DMS153 (cell line): ENCODE data around the gene ATP11A.
A peak's percentile ranks its signal among the peaks of the same experiment; 100 is the strongest.
"Not testable (repeated sequence)": the region's sequence is repeated elsewhere in the genome, so short reads cannot be mapped to it uniquely, and the experiment has no call there.

Experiments used
- DNase-seq: peaks from one replicate; lab custom pipeline; 2025; lab: John Stamatoyannopoulos, UW

ATP11A gene

GRCh38 chr13:112841303-112842015, 151.6 kb downstream of the ATP11A start:
- not testable (repeated sequence) for DNase-seq

DNA sequence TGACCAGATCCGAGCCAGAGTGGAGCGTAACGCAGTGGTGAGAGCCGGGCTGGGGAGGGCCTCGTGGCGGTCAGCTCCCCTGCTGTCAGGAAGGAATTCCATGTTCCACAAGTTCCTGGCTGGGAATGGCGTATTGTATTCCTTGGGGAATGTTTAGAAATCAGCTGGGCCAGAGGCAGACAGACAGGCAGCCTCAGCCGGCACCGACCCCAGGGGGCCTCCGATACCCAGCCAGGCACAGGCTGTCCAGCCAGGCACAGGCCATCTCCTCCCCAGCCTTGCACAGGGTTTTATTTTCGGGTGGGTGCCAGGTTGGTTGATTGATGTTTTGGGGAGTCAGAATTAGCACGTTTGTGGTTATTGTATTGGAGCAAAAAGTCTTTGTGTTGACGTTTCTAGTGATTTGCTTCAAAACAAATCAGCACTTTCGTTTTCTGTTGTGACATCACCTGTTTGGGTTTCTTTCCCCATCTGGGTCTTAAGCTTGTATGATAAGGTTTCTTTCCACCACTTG, 152.6 kb downstream of the ATP11A start:
- no peak for DNase-seq

DNA sequence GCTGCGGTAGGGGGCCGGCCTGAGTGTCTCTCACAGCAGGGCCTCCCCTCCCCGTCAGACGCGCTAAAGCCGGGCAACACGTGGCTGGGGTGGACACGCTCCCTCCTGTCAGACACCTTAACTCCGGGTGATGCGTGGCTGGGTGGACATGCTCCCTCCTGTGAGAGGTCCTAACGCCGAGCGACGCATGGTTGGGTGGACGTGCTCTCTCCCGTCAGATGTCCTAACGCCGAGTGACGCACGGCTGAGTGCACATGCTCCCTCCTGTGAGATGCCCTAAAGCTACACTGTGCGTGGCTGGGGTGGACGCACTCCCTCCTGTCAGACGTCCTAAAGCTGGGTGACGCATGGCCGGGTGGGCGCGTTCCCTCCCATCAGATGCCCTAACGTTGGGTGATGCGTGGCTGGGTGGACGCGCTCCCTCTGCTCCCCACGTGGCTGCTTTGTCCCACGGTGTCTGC, 153.1 kb downstream of the ATP11A start:
- DNase-seq, result no peak

- DNase-seq, result no peak
Observed at GRCh38 chr13:112843392-112844111, 153.7 kb downstream of the ATP11A start.

DNA sequence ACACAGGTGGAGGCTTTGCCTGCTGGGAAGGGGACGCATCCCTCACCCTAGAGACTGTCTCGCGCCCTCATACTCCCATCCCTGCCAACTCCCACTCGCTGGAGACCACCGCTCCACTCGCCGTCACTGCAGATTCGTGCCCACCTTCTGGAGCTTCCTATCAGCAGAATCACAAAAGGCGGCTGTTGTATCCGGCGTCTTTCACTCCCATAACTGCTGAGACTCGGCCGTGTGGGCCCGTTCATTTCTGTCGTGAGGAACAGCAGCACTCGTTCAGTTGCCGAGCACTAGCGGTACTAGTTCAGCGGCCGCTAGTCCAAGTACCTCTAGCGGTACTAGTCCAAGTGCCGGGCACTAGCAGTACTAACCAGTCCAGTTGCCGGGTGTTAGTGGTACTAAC, 154.6 kb downstream of the ATP11A start:
- DNase-seq, result no peak

GRCh38 chr13:112844879-112845278, 155.0 kb downstream of the ATP11A start:
- DNase-seq, result no peak

DNA sequence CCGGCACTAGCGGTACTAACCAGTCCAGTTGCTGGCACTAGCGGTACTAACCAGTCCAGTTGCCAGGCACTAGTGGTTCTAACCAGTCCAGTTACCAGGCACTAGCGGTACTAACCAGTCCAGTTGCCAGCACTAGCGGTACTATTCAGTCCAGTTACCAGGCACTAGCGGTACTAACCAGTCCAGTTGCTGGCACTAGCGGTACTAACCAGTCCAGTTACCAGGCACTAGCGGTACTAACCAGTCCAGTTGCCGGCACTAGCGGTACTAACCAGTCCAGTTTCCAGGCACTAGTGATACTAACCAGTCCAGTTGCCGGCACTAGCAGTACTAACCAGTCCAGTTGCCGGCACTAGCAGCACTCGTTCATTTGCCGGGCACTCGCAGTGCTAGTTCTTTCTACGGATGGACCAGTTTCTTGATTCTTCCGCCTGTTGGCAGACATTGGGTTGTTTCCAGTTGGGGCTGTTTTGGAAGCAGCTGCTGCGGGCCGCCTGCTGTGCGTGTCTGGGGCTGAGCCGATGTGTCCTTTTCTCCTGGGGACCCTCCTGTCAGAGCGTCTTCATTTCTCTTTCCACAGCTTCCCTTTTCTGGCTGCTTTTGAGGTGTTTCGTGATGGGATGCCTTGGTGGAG, 155.8 kb downstream of the ATP11A start:
- DNase-seq, result no peak

DNA sequence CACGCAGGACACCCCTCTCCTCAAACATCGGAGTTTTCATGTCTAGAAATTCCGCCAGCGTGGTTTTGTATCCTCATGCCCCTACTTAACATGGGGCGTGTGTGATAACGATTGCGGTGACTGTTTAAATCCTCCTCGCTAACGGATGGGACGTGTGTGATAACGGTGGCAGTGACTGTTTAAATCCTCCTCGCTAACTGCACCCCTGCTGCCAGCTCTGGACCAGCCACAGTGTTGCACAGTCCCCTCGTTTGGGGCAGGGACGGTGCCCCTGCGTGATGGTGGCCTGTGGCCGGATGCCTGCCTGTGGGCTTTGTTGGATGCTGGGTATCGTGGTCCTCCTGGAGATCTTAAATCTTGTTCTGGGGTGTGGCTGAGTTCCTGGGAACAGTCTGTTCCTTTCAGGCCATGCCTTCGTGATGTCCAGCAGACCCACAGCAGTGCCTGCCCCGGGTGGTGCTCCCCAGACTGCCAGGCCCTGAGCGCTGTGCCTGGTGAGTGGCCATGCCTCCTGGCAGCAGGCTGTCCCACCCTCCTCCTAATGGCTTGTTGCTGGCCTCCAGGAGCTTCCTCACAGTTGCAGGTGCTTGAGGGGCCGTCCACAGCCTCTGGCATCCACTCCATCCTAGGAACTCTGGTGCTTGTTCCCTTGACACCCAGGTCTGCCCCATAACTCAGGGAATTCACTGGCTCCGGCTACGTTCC, 156.7 kb downstream of the ATP11A start:
- DNase-seq, result no peak

DNA sequence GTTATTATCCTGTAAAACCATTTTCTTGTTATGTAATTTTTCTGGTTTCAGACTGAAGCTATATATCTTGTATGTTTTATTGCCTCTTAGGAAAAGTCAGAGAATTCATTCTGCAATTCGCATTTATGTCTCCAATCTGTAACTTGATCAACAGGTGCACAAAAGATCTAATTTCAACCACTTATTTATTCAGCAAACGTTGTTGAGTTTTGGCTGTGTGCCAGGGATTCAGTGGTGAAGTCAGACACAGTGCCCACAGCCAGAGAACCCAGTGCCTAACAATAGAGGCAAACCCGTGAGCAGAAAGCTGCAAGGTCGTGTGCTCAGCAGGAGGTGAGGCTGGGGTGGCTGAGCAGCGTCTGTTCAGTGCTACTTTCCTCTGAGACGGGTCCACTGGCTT, 159.7 kb downstream of the ATP11A start:
- peak; percentile 97 for DNase-seq

GRCh38 chr13:112850273-112850672, 160.4 kb downstream of the ATP11A start:
- no peak for DNase-seq

GRCh38 chr13:112851107-112852038, 161.5 kb downstream of the ATP11A start:
- DNase-seq, result no peak

- no peak for DNase-seq
Observed at GRCh38 chr13:112852392-112852791, 162.6 kb downstream of the ATP11A start.

DNA sequence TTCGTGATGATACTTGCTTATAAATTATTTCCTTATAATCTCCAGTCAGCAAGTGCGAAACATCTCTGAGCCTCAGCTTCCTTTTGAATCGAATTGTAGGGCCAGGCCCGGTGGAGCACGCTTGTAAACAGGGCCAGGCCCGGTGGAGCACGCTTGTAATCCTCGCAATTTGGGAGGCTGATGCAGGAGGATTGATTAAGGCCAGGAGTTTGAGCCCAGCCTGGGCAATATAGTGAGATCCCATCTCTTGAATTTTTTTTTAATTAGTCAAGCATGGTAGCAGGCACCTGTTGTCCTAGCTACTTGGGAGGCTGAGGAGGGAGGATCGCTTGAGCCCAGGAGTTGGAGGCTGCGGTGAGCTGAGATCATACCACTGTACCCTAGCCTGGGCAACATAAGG, 163.0 kb downstream of the ATP11A start:
- no peak for DNase-seq

DNA sequence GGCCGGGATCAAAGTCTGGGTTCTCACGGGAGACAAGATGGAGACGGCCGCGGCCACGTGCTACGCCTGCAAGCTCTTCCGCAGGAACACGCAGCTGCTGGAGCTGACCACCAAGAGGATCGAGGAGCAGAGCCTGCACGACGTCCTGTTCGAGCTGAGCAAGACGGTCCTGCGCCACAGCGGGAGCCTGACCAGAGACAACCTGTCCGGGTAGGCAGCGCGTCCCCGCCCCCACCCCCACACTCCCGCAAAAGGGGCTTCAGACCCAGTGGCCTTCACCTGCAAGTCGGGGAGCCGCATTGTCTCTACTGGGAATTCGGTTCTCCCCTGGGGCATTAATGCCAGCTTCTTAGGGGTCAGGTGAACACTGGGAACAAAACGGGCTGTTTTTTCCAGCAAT, 164.5 kb downstream of the ATP11A start:
- DNase-seq, result no peak

- no peak for DNase-seq
Observed at GRCh38 chr13:112855859-112856258, 166.0 kb downstream of the ATP11A start.

DNA sequence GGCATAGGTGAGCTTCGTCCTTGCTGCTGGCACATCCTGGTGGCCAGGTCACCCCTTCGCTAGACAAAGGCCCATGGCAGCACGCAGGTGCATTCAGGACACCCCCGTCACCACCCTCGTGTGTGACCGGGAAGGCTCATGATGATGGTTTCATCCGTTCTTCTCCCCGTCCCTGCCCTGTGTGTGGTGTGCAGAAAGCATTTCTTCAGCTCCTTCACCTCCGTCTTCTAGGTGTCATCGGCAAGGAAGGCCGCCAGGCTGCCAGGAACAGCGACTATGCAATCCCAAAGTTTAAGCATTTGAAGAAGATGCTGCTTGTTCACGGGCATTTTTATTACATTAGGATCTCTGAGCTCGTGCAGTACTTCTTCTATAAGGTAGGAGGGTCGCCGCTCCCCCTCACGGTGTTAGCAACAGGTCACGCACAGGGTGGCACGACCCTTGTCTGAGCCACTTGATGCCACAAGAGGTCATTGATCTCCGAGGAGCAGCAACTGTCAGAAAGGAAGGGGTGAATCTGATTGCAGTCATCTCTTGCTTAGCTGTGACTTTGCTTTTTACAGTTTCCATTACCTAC, 168.2 kb downstream of the ATP11A start:
- no peak for DNase-seq

- no peak for DNase-seq
Observed at GRCh38 chr13:112859128-112859816, 169.4 kb downstream of the ATP11A start.

DNA sequence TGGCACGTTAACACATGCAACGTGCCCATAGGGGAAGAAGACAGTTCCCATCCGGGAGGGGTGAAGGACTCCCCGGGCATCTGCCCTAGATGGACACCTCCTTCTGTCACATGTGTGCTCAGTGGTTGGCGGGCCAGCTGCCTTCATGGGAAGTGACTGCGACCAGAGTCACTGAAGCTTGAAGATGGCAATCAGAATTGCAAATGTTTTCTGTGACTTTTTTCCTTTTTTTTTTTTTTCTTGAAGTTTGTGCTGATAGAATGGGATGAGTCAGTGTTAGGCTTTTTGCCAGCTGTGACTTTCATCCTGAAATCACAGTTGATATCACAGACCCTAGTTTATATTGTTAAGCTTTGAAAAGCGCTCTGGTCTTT, 170.0 kb downstream of the ATP11A start:
- DNase-seq, result no peak

- no peak for DNase-seq
Observed at GRCh38 chr13:112861876-112862615, 172.2 kb downstream of the ATP11A start.
